HG02763 (cell line): Measurements from ENCODE around the gene RB1.
"Not testable (repeated sequence)": the region's sequence is repeated elsewhere in the genome, so short reads cannot be mapped to it uniquely, and the experiment has no call there.

Experiments
- ATAC-seq: cut with Tn5 transposase; IDR thresholded peaks from one replicate; pipeline ENCODE4 v1.9.1; 2021; ENCODE audit warnings: mild to moderate bottlenecking, moderate library complexity; ENCODE audit not compliant: unreplicated experiment

The RB1 gene

DNA sequence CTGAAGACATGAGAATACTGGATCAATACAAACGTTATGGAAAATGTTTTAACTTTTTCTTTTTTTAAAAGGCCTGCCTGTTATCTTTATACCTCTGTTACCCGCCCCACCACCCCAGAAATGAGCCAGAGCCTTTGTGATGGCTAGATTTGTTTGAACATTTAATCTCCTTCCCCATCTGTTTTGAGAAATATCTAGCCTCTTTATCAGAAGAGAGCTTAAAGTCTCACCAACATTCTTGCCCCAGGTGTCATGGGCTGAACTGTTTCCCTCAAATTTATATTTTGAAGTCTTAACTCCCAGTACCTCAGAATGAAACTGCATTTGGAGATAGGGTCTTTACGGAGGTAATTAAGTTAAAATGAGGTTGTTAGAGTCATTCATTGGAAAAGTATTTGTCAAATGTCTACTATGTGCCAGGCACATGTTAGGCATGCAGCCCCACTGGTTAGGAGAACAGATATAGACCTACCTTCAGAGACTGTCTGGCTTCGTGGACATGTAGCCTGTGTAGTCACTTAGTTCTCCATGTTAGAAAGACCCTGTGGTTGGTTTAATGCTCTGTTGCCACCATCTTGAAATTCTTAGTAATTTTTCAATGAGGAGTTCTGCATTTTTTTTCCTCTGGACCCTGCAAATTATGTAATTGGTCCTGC is 6.3 kb upstream of the RB1 start:
- no peak for ATAC-seq

DNA sequence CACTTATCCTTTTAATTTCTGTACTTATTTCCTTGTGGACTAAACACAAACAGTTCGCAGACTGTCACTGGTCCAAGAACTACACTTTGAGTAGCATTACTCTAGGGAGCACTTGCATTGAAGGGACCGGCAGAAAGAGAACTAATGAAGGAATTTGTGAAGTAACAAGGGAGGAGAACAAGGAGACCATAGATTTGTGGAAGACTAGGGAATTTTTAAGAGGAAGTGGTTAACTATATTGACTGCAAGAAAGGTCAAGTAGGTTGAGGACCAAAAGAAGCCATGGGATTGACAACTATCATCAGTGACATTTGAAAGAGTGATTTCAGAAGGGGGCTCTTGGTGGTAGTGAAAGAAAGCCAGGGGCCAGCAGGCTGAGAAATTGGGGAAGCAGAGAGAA is 4.0 kb upstream of the RB1 start:
- no peak for ATAC-seq

DNA sequence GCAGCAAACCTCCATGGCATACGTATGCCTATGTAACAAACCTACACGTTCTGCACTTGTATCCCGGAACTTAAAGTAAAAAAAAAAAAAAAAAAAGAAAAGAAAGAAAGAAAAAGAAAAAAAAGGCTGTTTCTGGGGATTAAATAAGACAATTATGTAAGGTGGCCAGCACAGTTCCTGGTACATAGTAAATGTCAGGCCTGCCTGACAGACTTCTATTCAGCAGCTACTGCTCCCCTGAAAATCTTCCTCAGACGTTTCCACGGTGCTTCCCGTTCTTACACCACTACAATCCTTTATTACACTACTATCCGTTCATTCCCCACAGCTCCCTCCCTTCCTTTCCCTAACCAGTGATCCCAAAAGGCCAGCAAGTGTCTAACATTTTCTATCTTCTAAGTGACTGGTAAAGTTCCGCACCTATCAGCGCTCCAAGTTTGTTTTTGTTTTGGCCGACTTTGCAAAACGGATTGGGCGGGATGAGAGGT is 636 bp upstream of the RB1 start:
- ATAC-seq = no peak

DNA sequence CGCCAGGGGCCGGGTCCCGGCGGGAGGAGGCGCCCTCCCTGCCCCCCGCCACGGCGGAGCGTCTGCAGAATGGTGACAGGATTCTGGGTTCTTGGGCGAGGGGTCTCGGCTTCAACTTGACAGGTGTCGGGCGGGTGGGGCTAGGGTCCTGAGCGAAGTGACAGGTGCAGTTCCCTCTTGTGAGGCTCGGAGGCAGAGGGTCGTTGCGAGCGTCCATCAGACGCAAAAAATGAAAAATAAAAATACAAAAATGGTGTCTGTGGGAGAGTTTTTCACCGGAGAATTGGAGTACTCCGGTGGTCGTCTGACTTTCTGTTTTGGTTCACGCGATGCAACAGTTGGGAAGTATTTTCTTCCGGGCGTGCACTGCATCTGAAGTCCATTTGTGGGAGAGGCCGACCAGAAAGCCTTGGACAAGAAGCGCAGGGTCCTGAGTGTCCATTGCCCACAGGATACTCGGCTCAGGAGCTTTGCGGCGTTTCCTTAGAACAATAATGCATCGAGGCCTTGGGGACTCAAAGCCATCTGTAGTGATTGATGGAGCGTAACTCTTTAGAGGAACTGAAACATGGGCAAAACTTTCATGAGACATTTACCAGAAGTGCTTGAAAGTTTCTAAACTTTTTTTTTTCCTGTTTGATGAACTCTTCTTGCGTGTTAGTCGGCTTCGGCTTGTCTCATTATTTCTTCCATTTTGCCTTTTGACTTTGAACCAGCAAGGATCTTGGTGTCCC is 759 bp downstream of the RB1 start:
- peak; percentile 58 for ATAC-seq

DNA sequence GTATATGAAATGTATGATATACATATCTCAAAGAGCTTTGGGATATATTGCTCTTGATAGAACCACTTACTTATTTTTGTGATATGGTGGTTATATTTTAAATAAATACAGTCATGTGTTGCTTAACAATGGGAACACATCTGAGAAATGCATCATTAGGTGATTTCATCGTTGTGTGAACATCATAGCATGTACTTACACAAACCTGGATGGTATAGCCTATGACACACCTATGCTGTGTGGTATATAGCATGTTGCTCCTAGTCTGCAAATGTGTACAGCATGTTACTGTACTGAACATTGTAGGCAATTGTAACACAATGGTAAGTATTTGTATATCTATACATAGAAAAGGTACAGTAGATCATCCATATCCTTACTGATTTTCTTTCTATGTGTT is 7.7 kb downstream of the RB1 start:
- no peak for ATAC-seq

DNA sequence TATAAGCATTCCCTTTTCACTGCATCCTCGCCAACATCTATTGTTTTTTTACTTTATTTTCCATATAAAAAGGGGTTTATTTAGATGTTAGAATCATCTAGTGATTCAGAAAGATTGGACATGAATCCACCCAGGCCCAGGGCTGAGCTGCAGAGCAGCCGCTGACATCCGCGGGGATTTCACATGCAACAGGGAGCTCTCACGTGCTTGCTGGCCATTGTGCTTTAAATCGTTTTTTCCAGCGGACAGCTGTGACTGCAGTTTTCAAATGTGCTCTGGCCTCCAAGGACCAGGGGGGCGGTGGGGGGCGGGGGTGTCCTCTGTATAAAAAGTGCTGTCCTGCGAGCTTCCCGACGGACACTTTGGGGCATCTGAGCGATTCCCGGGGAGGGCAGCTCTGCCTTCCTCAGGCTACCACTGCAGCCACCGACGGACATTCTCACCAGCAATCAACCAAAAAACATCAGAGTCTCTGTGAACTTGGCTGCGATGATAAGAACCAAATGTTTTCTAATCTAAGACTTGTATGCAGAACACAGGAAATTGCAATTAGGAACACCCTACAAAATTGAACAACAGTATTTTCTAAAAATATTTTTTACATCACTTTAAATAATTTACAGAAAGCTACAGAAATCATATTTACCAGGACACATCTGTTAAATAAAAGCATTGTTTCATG is 12.6 kb downstream of the RB1 start:
- ATAC-seq = no peak

DNA sequence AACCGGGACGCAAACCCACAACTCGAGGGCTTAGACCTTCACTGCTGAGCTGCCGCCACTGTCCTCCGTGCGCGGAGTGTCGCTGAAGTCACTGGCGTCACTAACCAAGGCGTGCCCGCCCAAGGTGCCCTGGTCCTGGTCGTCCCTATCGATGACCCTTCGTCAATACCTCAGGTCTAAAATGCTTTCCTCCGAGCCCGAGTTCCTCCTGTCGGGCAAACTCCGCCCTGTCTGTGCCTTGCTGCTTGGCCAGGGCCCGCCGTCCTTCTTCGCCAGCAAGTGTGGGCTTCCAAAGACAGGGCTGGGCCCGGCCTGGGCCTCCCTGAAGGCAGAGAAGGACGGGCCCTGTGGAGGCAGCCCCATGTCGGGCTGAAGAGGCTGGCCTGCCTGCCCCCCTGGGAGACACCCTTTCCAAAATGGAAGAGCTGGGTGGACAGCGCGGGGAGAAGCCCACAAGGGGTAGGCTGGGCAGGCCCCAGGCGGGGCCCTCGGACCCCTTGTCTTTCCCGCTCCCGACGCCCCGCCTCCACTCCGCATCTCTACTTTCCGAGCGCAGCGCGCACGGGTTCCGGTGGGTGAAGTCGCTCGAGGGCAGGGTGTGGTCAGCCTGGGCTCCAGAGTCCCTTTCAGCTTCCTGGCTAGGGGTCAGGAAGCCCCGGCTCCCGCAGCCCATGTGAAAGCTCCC is 13.4 kb downstream of the RB1 start:
- ATAC-seq = no peak

DNA sequence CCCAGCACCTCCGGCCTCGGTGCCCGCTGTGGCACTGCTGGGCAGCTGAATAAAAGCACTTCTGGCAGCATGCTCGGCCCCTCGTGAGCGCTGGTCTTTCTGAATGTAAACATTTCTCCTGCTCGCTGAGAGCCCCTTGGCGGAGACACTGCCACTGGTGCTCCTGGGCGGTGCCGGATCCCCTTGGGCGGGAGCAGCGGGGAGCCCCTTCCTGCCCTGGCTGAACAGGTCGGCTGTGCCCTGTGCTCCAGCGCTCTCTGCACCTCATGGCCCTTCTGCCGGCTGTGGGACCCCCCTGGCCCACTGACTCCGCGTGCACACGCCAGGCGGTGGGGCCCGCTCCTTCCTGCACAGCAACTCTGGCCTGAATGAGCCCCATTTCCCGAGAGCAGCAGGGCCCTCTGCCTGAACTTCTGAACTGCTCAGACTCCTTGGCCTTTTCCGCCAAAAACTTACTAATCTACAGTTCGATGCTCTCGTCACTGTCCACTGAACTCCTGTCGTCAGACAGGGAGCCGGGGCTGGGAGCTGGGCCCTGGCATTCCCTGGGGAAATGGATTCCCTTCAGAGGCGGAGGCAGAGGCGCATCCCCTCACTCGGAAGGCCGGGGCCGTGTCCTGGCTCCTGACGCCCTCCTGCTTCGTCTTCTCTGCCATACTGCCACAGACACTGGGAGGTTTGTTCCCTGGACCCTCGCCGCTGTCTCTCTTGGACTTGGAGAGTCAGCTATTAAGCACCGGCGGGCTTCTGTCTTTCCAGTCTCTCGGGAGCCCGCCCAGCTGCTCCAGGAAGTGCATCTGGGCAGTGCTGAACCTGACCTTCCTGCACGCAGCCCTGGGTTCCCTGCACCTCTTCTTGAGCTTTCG is 14.2 kb downstream of the RB1 start:
- no peak for ATAC-seq

DNA sequence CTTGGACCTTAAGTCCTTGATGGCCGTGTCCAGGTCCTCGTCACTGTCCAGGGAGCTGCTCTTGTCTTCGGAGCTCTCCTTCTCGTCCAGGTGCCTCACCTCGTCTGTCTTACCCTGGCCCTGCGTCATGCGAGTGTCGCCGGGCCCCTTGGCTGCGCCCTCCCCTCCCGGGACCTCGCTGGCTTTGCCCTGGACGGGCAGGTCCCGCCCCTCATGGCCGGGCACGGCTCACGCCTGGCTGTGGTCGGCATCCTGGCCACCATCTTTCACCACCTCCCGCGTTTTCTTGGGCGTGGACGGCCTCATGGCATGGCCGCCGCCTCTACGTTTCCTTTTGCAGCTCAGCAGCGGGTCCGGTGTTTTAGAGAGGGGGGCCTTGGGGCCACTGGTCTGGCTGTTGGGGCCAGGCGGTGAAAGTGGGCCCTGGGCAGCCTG is 14.8 kb downstream of the RB1 start:
- ATAC-seq = no peak

DNA sequence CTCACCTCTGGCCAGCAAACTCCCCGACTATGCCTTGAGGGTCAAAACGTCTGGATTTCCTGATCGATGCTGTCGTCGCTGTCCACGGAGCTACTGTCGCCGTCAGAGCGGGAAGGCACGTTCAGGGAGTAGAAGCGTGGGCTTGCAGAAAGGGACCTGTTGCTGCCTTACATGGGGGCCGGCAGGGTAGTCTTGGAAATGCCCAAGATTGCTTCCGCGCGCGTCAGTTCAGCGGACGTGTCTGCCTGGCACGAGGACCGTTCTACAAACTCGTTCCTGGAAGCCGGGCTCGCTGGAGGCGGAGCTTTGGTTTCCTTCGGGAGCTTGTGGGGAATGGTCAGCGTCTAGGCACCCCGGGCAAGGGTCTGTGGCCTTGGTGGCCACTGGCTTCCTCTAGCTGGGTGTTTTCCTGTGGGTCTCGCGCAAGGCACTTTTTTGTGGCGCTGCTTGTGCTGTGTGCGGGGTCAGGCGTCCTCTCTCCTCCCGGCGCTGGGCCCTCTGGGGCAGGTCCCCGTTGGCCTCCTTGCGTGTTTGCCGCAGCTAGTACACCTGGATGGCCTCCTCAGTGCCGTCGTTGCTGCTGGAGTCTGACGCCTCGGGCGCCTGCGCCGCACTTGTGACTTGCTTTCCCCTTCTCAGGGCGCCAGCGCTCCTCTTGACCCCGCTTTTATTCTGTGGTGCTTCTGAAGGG is 15.4 kb downstream of the RB1 start:
- no peak for ATAC-seq

DNA sequence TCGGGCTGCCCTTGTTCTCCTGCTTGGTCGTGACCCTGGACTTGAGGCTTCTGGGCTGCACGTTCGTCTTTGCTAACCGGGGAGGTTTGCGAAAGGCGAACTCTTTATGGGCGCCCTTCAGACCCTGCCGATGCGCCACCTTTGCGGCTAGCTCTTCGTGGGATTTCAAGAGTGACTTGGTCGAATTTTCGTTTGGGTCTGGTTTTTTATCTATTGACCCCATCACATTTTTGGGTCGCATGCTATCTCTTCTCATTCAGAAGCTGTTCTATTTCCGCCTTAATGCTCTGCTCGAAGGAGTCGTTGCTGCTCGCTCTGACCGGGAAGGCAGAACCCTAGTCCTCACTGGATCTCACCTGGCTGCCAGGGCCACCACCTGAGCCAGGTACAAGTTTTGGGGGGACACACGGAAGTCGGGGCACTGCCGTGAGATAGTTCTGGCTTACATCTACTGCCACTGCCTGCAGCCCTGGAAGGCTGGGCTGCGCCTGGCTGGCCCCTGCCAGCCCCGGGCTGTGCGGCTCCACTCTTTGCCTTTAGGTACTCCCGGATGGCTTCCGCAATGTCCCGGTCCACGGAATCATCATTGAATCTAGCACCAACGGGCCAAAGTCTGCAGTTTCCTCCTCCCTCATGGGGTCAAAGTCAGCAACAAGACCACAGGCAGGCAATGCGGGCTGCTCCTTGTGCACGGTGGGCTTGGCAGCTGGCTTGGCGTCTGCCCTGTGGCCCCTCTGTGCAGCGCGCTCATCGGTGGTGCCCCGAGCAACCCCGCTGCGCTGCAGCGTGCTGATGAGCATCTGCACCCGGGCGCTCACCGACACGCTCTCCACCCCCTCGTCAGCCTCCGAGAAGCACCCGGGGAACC is 16.2 kb downstream of the RB1 start:
- no peak for ATAC-seq

DNA sequence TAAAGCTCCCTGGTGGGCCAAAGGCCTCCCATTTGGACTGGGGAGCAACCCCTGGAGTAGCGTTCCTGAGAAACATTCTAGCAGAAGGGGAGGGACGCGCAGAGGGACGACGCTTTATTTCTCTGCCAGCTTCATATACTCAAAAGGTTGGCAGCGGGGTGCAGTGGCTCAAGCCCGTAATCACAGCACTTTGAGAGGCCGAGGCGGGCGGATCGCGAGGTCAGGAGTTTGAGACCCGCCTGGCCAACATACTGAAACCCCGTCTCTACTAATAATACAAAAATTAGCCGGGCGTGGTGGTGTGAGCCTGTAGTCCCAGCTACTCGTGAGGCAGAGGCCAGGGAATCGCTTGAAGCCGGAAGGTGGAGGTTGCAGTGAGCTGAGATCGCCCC is 16.8 kb downstream of the RB1 start:
- no peak for ATAC-seq

DNA sequence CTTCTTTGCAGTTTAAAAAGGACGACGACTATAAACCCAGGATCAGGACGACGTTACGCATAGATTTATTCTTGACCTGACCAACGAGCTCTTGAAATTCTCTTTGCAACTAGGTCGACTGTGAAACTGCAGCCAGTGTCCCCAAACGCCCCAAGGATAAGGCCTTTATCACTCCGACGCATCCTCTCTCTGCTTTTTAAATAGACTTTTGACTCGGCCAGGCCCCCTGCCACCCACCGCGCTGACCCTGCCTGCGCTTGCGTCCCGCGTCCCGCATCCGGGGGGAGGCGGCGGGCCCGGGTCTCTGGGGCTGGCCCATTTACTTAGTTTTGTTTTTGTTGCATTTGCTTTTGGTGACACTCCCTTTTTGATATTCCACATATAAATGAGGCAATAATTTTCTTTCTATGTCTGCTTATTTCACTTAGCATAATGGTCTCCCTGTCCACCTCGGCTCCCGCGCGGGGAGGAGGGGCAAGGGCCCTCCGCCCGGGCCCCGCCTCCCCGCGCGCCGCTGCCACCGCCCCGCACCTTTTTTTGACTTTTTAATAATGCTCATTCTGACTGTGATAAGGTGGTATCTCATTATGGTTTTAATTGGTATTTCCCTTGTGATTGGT is 17.4 kb downstream of the RB1 start:
- no peak for ATAC-seq

DNA sequence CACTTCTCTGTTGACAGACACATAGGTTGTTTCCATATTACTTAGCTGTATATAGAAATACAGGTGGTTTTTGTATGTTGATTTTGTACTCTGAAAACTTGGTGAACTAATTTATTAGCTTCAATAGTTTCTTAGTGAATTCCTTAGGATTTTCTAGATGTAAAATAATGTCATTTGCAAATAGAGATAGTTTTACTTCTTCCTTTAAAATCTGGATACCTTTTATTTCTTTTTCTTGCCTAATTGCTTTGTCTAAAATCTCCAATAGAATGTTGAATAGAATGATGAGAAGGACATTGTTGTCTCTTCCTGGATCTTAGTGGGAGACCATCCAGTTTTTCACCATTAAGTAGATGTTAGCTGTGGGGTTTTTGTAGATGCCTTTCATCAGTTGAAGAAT is 18.7 kb downstream of the RB1 start:
- no peak for ATAC-seq

DNA sequence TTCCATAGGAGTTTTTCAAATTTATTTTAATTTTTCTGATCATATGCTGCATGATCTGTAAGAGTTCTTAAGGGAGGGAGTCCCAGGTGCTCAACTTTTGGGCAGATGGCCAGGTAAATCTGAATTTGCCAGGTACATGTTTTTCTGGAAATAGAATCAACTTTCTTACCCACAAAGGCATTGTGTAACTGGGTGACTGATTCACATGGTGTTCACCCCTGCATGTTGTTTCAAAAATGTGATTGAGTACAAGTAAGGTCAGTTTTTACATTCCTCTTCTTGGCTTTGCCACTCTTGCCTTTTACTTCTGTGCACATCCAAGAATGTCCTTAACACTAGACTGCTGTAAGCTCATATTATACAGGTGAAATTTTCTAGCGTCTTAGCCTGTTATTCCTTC is 30.4 kb downstream of the RB1 start:
- ATAC-seq = no peak

DNA sequence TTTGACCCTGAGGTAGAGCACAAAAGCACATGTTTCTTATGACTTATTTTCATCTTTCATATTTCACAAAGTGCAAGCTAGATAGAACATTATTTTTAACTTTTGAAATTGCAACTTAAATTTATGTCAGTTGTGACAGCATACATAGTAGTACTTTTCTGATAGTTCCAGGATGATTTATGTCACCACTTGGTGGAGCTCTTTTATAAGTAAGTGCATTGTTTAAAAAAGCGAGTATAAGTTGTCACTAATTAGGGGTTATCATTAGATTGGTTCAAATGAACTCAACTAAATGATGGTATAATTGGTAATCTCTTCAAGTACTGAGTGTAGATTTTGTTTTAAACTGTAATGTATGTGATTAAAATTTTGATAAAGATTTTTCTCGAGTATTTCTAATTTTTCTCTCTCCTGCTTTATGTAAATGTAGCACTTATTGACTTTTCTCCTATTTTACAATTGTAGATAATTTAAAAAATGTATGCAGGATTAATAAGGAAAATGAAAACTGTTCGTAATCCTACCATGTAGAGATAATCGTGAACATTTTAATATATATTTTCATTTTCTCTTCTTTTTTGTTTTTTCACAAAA is 31.1 kb downstream of the RB1 start:
- no peak for ATAC-seq

DNA sequence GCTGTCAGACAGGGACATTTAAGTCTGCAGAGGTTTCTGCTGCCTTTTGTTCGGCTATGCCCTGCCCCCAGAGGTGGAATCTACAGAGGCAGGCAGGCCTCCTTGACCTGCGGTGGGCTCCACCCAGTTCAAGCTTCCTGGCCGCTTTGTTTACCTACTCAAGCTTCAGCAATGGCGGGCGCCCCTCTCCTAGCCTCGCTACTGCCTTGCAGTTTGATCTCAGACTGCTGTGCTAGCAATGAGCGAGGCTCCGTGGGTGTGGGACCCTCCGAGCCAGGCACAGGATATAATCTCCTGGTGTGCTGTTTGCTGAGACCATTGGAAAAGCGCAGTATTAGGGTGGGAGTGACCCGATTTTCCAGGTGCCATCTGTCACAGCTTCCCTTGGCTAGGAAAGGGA is 35.6 kb downstream of the RB1 start:
- not testable (repeated sequence) for ATAC-seq

DNA sequence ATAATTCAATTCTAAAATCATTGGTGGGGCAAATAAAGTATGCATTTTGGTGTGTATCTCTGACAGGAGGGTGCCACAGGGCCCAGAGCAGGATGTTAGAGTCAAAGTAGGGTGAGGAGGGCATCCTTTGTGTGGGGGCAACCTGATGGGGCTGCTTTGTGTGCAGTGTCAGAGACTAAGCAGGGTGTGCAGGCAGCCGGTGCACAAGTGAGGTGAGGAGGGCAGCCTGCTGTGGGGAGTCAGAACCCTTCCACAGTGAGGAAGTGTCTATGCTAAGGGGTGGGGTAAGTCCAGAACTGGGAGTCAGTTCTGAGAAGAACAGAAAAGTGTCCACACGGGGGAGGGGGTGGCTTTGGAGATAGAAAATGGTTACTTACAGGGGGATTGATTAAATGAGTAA is 40.7 kb downstream of the RB1 start:
- no peak for ATAC-seq
